ENCODE data around the gene FITM1.

Gene FITM1, protein sequence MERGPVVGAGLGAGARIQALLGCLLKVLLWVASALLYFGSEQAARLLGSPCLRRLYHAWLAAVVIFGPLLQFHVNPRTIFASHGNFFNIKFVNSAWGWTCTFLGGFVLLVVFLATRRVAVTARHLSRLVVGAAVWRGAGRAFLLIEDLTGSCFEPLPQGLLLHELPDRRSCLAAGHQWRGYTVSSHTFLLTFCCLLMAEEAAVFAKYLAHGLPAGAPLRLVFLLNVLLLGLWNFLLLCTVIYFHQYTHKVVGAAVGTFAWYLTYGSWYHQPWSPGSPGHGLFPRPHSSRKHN

DNA sequence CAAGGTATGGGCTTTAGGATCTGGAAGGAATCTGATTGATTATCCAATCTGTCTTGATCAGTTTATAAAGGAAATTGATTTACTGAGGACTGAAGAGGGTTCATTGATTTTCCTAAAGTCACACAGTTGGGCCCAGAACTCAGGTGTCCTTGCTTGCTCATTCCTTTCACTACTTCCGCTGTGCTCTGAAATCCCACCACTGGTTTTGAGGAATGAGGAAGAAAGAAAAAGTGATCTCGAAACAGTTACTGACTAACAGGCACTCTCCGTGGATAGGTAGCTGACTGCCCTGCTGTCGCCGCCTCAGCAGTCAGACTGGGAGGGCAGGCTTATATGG is at the start of gene FITM1:
TSS of gene FITM1 (plus strand) at position 280 of the 337 bp plus-strand sequence. CDS start 905 bp downstream, outside the sequence.
- no peak for DNase-seq

DNA sequence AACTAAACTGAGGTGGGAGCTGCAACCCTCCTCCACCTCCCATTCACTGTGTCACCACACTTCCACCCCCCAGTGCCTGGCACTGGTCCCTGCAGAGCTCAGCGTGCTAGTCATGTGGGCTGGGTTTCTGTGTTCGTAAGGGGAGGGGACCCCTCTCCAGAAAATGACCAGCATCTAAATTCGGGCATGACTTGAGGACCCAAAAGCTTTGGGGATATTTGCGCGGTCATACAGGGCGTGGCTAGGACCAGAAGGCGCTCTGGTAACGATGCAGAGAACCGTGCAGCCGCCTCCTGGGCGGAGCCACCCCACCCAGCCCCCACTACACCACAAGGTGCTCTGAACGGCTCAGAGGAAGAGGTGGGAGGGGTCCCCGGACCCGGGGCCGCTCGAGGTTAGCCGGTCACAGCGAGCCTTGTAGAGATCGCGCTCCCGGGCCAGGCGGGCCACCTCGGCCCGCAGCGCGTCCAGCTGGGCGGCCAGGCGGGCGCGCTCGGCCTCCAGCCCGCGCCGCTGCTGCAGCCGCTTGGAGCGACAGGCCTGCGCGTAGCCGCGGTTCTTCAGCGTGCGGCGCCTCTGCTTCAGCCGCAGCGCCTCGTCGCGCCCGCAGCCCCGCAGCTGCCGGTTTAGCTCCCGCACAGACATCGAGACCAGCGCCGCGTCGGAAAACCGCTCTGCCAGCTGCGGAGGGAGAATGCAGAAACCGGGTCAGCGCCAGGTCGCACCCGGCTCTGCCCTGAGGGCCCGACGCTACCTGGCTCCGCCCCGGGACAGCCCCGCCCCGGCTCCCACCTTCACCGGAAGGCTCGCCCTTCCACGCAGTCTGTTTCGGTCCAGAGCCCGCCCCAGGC is 49.3 kb upstream of the FITM1 start:
- peak; percentile 27 to 34 for DNase-seq

DNA sequence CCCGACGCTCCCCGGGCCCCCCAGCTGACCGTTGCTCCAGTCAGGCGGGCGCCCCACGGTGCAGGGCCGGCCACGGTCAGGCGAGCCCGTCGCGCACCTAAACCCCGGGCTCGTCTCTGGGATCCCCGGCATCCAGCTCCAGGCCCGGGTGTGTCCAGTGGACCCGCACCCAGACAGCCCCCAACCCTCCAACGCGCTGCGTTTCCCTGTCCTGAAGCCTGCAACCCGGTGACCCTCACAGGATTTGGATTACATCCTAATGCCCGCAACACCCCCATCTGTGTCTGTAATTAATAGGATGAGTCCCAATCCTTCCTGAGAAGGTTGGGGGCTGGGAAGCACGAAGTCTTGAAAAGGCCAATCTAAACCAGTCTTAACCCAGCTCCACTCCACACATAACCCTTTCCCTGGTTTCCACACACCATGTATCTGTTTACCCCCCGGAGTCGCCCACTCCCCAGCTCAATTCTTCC is 48.7 kb upstream of the FITM1 start:
- no peak for DNase-seq

DNA sequence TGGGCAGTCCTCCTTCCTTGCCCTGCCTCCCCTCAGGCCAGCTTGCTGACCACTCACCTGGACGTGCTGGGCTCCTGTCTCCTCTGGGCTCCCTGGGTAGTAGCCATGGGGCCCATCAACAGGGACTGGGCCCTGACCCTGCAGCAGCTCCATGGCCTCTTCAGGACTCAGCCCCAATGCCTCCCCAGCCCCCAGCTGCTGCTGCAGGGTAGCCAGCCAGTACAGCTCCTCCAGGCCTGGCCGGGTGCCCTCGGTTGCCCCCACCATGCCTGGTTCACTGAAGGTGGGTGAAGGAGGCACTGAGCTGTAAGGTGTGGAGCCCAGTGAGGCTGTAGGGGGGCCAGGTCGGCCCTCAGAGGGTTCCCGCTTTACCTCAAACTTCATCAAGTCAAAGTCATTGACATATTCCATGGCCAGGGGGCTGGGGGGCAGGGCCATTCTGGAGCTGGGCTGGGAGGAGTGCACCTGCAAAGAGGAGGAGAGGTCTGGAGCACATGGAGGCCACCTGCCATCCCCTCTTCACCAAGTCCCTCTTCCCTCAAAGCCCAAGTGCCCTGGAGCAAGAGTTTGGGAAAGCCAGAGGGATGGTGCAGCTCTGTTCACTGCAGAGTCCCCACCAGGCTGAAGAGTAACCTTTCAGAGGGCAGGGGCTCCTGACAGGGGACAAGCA is 47.9 kb upstream of the FITM1 start:
- no peak for DNase-seq

DNA sequence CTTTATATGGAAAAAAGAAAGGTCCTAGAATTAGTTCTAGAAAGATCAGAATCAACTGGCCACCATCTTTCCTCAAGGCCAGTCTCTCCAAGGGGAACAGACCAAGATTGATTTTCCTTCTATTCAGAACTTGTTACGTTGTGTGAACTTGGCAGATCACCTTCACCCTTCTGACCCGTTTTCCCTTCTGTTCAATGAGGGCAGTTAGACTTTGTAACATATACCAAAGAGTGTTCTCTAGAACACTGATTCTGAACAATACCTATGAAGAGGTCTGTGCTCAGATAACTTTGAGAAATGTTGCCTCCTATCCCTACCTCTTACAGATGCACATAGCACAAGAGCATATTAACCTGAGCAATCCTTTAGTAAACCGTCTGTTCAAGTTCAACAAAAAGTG is 47.0 kb upstream of the FITM1 start:
- no peak for DNase-seq

DNA sequence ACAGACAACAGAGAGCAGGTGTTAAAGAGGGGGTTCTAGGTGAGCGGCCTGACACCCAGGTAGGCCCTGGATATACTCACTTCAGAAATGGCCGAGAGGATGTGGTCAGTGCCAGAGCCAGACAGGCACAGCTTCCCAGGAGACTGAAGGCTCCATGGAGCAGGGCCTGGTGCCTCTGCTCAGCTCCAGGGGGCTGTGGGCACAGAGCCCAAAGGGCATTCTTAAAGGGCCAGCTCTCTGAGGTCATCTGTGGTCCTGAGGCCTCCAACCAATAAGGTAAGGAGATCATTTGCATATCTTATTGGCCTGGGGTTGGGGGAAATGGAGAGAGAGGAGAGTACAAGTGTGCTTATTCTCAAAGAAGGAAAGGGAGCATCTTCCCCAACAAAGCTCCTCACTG is 46.0 kb upstream of the FITM1 start:
- no peak for DNase-seq

DNA sequence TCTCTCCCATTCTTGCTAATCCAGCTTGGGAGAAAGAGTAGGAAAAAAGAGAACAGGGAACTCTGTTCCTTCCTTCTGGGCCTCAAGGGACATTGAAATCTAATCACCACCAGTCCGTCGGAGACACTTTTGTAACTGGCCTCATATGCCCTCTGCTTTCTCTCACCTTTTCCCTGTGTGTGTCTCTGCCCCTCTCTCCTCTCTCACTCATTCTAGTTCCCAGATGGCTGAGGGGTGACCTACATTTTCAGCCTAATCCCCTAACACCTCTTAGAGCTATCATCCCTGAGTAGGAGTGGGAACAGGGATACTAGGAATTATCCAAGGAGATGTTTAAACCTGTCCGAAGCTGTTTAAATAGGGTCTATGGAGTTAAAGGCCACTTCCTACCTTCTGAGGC is 45.2 kb upstream of the FITM1 start:
- no peak for DNase-seq

DNA sequence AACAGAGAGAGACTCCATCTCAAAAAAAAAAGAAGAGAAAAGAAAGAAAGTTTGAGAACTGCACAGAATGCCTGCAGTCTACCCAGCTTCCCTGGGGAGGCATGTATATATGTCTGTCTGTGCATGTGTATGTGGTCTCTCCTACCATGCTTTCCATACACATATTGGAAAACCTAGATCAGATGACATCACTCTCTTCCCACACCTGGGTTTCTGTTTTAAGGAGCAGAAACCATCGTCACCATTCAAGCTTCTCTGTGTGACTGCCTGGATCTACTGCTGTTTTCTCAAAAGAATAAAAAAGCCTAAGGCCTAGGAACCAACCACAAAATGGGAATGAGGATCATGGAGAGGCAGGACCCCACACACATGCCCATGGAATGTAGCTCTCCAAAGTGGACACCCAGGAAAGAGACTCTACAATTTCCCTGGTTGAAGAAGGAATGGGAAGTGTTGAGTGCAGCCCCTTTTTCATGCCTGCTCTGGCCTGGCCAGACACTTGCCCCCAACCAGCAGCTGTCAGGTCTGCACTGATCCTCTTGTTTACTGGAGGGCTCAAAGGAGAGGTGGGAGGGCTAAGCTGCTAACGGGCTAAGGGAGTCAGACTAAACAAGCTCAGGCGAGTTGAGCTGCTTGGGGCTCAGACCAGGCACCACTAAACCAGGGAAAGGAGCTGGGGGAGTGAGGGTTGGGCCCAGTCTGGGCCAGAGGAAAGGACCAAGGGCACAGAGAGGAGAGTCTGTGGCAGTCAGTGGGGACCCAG is 44.1 kb upstream of the FITM1 start:
- DNase-seq: no peak

DNA sequence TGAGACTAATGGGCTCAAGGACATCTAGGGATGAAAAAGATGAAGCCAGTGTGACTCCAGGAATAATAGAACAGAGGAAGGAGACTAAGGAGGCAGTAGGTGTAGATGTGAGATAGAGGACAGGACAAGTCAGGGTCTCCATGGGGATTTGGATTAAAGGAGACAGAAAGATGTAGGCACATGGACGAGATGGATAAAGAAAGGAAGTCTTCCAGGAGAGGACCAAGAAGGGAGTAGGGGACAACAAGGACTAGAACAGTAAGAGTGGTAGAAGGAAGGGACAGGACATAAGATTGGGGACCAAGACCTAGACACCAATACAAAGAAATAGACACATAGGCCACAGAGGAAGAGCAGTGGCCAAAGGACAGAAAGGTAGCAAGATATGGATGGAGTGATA is 43.5 kb upstream of the FITM1 start:
- DNase-seq: no peak

DNA sequence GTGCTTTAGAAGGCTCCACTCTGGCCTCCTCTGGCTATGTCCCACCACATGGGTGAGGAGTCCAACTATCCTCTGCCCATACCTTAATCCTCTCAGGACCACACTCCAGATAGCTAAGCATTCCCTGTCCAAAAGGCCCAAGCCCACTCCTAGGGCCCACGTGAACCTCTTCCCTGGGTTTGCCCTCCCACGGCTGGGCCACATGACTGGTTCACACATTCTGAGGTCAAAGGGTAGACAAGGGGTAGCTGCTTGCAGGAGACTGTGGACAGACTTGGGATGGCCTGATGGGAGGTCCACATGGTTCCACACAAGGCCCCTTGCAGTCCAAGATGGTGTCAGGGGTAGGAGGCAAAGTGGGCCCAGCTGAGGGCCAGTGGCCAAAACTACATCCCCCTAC is 42.4 kb upstream of the FITM1 start:
- no peak for DNase-seq

DNA sequence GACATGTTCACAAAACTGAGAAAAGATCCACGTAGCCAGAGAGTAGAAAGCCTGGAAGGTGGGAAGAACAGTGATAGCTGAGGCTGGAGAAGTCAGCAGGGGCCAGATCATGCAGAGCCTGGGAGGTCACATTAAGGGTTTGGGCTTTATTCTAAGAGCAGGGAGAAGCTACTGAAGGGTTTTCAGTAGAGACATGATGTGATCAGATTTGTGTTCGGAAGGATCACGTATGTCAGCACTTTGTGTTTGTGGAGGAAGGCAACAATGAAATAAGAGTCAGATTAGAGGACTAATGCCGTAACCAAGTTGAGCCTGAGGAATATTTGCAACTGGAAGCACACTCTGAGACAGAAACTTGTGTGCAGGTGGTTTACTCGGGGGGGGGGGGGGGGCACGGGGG is 40.6 kb upstream of the FITM1 start:
- no peak for DNase-seq

DNA sequence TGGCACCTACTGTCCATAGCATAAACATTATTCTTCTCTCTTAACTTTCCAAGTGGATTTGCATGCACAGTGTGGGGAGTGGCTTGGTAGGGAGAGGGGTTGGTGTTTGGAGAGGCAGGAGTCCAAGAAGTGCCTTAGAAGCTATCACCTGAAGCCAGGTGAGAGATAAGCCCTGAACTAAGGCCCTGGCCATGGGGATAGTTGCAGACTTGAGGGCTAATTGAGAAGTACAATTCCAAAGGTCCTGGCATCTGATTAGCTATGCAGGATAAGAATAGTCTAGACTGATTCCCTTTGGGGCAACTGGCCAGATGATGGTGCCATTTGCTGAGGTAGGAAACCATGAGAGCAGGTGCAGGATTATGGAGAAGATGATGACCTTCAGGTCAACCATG is 38.4 kb upstream of the FITM1 start:
- no peak for DNase-seq

DNA sequence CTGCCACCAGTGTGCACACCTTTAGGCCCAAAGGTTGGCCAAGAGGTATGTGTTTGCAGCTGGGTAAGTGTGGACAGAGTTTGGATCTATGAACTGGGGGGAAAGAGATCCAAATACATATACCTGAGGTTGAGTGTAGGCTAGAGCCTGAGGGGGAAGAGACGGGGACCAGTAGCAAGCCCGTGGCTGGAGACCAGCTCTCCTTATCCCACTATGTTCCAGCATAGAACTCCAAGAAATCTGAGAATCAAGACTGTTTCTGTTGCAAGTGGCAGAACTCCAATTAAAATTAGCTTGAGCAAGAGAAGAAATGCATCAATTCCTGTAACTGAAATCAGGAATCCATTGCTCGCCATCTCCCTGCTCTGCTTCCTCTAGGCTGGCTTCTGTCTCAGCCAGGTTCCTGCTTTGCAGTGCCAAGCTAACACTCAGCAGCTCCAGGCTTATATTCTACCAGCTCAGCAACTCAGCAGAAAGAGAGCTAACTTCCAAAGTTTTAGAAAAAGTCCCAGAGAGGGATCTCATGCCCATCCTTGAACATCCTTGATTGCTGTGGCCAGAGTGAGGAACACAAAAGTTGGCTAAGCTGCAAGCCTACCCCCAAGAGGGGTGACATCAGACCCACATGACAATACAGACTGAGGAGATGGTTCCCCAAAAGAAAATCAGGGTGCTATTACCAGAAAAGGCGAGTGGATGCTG is 37.8 kb upstream of the FITM1 start:
- peak; percentile 82 to 96 for DNase-seq

DNA sequence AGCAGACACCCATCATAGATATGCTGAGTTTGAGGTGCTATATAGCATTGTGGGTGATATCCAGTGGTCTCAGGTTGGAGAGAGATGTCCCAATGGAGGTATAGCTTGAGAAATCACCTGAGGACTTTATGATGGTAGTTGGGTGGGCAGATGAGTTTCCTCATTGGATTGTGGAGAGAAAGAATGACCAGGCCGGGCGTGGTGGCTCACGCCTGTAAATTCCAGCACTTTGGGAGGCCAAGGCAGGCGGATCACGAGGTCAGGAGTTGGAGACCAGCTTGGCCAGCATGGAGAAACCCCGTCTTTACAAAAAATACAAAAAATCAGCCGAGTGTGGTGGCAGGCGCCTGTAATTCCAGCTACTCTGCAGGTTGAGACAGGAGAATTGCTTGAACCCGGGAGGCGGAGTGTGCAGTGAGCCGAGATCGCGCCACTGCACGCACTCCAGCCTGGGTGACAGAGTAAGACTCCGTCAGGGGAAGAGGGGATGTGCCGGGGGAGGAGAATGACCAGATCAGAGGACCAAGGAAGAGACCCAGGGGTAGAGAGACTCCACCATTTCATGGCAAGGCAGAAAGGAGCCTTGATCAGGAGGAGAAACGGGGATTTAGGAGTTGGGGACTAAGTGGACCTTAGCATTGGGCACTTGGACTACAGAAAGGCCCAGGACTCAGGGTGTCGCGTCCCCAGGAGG is 37.1 kb upstream of the FITM1 start:
- DNase-seq: no peak

DNA sequence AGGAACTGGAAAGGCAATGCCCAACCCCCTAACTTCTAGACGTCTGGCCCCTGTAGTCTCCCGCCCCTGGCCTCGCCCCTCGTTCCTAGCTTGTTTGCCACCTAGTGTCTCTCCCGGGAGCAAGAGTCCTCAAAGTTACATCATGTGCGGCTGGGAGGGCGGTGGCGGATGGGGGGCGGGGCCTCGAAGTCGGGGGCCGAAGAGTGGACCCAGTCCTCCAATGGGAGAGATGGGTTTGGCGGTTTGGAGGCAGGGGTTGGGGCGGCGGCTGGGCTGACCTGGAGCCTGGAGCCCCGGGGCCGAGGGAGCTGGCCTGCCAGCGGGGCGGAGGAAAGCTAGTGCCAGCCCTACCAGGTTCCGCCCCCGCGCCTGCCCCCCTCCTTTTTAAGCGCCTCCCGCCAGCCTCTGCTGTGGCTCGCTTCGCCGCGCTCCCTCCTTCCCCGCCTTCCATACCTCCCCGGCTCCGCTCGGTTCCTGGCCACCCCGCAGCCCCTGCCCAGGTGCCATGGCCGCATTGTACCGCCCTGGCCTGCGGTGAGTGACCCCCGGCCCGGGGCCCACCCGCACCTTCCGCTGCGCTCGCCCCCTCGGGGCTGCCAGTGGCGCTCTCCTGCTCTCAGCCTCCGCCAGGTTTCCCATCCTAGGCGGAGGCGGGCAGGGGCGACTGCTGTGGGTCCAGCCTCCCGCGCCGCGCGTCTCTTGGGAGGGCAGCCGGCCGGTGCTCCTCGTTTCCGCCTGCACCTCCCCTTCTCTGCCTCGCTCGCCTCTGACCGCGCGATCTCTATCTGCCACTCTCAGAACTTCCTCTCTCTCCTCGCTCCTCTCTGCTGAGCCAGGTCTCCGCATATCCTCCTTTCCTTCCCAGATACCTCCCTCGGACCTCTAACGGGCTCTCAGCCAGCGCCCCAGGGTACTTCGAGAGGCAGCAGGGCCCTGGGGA is 36.3 kb upstream of the FITM1 start, which contains the start of gene PCK2:
TSS of gene PCK2 (plus strand) at position 411 of the 940 bp plus-strand sequence. CDS start at position 506, 95 bp downstream.
- peak; percentile 95 to 98 for DNase-seq

DNA sequence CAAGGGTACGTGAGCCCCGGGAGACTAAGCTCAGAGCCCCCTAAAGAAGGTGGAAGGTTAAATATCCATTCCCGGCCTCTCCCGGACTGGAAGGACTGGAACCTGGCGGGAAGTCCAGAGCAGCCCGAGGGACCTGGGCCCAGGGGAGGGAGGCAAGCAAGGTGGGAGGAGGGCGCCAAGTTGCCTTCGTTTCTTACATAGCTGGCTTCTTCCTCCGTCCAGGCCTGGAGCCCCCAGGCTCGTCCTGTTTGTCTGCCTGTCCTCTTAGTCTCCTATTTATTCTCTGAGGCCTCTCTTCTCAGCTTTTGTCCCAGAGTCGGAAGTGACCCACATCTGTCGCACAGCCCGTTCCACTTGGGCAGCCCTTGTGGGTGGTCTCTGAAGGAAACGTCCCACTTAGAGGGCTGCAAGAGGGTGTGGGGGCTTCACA is 35.6 kb upstream of the FITM1 start:
- DNase-seq: peak in 1 of 2 donors; percentile 20

DNA sequence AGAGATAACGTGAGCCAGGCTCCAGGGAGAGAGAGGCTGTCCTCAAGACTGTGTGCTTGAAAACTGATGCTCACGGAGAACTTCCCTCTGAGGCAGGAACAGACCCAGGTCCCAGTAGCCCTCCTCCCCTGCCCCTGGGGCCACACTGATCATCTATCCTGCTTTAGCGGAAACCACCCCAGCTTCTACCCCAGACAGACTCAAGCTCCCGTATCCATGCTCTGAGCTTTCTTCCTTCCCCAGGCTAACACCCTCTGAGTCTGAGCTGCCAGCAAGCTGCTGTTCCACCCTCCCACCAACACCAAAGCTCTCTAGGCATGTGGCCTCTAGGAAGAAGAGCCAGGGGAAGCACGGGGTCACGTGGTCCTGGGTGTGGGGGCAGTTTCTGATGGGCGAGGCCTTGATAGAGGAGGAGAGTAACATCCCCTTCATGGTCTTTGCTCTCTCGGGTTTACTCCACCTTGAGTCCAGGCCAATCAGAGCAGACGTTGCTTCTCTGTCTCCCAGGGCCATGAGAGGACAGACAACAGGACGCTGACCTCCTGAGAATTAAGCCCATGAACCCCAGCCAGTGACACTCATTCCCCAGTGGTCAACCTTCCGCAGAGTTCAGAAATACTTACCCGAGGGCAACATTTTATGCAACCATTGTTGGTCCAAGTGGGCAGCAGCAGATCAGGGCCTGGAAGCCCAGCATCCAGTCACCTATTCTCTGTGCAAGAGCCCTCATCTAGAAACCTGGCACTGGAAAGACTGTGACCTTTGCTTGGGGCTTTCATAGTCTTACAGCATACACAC is 35.0 kb upstream of the FITM1 start:
- DNase-seq: peak; percentile 88 to 93

DNA sequence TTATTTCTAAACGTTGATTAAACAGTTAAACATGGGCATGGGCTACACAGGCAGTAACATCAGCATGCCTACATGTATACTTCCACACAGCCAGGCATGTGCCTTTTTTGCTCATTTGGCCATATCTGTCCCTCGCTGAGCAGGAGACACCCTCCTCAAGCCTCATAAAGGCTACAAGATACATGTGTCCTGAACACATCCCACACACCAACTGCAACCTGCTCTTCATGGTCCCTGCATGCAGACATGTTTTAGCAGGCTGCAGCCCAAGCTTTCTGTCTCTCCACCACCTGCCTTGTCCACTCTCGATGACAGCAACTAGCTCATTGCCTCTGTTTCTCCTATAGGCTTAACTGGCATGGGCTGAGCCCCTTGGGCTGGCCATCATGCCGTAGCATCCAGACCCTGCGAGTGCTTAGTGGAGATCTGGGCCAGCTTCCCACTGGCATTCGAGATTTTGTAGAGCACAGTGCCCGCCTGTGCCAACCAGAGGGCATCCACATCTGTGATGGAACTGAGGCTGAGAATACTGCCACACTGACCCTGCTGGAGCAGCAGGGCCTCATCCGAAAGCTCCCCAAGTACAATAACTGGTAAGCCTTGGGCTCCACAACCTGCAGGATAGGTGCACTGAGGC is 33.8 kb upstream of the FITM1 start:
- no peak for DNase-seq
